DMS 273 (cell line): ENCODE measurements around the gene ARMC3.
"Not testable (repeated sequence)": the region's sequence is repeated elsewhere in the genome, so short reads cannot be mapped to it uniquely, and the experiment has no call there.

Experiments
- DNase-seq: peaks from one replicate; lab custom pipeline; 2025; ENCODE audit not compliant: unreplicated experiment; lab: John Stamatoyannopoulos, UW

The ARMC3 gene

DNA sequence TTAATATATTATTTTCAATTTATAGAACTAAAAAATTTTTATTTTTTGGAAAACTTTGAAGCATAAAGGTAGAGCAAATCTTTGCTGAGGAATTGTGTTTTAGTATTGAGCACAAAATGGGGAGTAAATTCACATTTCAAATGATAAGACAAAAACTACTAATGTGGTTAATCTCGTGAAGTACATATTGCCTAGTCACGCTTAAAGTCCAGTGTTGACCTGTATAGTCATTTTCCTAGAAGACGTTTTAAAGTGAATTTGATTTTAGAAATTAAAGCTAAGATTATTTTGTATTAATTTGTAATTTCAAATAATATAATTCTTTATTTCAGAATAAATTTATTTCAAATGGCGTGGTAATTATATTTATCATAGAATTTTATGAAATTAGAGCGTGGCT is 110.3 kb downstream of the ARMC3 start:
- DNase-seq = no peak

- no peak for DNase-seq
Observed at GRCh38 chr10:23040002-23040401, 112.1 kb downstream of the ARMC3 start.

DNA sequence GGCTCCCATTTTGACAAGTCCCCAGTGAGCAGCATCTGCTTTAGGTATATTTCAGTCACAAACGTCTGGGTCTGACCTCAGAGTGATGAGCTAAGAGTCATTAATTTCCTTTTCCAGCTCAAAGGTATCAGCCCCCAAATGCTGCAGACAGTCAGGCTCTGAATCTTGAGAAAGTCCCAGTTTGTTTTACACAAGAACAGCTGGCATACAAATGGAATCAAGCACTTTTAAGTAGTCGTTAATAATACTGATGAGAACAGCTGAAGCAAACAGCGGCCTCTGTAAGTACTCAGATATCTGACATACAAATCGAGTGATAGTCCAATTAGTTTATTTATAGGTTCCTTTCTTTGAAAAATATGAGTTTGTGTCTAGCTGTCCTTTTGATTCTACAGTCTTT is 118.2 kb downstream of the ARMC3 start:
- DNase-seq = peak; percentile 7

DNA sequence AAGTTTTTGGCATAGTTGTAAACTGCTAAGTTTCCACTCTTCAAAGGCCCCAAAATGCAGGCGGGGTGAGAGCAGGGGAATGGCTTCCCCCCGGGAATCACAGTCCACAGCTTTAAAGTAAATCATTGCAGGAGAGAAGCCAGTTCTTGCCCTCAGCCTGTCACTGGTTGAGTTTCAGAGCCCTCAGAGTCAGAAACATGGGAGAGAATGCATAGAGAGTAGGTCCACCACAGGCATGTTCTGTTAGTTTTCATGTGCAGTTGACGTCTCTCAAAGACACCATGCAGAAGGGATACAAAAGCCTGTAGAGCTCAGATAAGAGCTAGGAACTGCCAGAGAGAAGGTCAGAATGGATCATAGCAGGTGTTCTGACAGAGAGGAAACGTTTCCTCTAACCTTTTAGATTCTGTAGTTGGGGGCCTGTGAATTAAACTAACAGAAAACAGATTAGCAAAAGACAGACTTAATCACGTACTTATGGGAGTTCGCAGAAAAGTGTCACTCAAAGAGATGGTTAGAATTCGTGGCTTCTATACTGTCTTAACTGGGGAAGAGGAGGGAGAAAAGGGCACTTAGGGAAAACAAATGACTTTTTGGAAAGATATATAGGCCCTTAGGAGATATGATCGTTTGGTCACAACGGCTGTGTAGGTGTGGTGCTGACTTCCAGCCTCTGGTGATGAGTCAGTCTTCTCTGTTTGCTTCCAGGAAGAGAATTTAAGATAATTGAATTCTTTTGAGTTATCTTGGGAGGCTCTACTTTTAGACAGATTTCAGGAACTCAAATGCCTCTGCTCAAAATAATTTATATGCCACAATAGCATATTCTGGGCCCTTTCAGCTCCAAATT is 119.6 kb downstream of the ARMC3 start:
- no peak for DNase-seq

DNA sequence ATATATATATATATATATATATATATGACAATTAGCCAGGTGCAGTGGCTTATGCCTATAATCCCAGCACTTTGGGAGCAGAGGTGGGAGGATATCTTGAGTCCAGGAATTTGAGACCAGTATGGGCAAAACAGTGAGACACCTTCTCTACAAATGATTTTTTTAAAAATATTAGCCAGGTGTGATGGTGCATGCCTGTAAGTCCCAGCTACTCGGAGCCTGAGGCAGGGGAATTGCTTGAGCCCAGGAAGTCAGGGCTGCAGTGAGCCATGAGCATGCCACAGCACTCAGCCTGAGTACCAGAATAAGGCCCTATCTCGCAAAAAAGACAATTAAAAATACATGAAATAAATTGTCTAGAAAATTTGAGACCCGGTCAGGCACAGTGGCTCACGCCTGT is 120.3 kb downstream of the ARMC3 start:
- no peak for DNase-seq

GRCh38 chr10:23051278-23051677 is 123.4 kb downstream of the ARMC3 start:
- DNase-seq = no peak

GRCh38 chr10:23051855-23052331 is 124.0 kb downstream of the ARMC3 start:
- DNase-seq = no peak

- no peak for DNase-seq
Observed at GRCh38 chr10:23053036-23053435, 125.2 kb downstream of the ARMC3 start.

GRCh38 chr10:23055424-23056185 is 127.8 kb downstream of the ARMC3 start:
- DNase-seq = no peak

GRCh38 chr10:23056186-23056579 is 128.3 kb downstream of the ARMC3 start:
- DNase-seq = no peak

DNA sequence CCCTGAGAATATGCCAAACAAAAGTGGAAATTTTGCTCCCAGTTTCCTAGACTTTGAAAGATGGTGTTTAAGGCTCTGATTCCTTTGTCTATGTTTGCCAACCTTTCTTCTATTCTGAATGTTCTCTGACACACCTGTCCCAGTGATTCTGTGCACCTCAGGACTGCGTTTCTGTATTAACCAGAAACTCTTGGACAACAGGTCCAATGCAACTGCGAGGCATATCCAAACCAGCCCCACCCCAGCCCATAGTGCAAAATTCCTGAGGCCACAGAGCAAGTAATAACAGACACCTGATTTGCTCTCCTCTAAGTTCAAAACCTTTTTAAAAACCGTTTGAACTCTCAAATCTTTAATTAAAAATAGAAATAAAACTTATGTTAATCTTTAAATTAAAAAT is 130.5 kb downstream of the ARMC3 start:
- no peak for DNase-seq

- no peak for DNase-seq
Observed at GRCh38 chr10:23060918-23061317, 133.1 kb downstream of the ARMC3 start.

DNA sequence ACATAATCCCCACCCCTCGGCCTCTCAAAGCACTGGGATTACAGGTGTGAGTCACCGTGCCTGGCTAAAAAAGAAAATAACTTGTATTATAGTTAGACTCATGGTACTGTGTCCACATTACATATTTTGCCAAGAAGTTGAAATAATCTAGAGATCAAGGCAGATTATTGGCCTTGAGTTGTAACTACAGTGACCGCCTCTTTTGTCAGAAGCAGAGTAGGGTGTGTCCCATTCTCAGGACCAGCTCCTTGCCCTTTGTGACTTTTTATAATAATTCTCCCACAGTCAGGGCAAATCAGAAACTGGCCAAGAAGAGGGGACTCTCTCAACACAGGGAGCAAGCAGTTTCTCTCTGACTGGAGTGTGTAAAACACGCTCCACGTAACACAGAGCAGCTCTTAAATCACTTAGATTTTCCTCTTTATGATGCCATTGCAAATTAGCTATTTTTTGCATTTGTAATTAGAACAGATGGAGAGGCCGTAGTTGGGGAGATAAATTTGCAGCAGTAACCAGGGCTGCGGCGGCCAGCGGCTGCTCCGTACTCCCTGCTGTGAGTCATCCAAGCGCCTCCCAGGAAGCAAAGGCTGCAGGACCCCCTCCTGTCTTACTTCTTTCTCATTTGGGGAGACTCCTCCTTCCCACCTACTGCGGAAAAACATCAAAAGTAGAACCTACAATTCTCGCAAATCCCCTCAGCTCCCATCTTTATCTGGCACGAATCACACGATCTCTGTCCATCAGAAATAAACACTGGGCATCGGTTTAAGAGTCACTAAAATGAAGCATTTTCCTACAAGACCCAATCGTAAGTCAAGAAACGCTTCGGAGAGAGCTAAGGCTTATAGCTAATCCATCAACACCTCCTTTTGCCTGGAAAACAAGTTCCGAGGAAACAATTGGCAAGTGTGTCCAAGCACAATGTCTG is 135.5 kb downstream of the ARMC3 start:
- DNase-seq = peak; percentile 55

- no peak for DNase-seq
Observed at GRCh38 chr10:23063973-23064812, 136.3 kb downstream of the ARMC3 start.

DNA sequence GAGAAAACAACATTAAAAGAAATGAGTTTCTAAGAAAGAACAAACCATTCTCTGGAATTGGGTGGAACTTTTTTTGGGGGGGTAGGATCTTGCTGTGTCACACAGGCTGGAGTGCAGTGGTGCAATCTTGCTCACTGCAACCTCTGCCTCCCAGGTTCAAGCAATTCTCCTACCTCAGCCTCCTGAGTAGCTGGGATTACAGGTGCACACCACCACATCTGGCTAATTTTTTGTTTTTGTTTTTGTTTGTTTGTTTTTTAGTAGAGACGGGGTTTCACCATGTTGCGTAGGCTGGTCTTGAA is 136.9 kb downstream of the ARMC3 start:
- DNase-seq = not testable (repeated sequence)

- peak; percentile 75 for DNase-seq
Observed at GRCh38 chr10:23065181-23065948, 137.5 kb downstream of the ARMC3 start.

DNA sequence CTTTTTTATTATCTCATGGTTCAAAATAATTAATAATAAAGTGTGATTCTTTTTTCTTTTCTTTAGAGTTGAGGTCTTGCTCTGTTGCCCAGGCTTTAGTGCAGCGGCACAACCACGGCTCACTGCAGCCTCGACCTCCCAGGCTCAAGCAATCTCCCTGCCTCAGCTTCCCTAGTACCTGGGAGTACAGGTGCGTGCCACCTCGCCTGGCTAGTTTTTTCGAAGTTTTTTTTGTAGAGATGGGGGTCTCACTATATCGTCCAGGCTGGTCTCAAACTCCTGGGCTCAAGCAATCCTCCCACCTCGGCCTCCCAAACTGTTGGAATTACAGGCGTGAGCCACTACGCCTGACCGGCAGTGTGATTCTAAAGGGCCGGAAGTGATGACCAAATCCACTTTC is 139.5 kb downstream of the ARMC3 start:
- DNase-seq = no peak

DNA sequence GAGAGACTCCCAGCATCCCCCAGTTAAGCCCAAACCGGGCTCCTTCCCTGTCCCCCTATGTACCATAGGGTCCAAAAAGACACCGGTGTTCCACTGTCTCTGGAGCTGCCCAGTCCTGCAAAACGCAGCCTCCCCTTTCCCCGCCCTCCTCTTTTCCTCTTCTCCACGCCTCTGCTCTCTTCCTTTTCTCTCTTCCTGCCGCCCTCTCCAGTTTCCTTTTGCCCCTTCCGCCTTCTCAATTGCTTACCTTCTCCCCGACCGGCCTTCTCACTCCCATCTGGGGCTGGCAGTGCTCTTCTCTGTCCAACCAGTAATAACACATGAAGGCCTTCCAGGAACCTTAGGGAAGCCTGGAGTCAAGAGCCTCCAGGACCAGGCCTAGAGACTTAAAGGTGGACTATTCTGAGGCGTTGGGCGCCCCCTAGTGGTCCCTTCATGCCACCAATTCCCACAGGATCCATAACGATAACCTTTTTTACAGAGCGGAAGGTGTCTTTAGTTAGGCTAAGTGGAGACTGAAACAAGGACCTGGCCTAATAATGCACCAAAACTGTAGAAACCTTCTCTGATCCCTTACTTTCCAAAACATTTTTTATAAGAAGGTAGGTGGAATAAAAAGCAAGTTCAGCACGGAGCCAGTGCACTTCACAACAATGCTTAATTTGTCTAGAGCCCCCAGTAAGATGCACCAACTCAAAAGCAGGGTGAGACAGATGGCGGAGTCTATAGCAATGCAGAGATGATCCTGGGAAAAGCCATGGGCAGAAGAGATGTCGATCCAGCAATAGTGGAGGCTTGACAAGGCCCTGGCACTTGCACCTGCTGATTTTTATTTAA is 140.3 kb downstream of the ARMC3 start:
- peak; percentile 83 for DNase-seq
